ENCODE data around the gene RCE1.

The RCE1 gene

DNA sequence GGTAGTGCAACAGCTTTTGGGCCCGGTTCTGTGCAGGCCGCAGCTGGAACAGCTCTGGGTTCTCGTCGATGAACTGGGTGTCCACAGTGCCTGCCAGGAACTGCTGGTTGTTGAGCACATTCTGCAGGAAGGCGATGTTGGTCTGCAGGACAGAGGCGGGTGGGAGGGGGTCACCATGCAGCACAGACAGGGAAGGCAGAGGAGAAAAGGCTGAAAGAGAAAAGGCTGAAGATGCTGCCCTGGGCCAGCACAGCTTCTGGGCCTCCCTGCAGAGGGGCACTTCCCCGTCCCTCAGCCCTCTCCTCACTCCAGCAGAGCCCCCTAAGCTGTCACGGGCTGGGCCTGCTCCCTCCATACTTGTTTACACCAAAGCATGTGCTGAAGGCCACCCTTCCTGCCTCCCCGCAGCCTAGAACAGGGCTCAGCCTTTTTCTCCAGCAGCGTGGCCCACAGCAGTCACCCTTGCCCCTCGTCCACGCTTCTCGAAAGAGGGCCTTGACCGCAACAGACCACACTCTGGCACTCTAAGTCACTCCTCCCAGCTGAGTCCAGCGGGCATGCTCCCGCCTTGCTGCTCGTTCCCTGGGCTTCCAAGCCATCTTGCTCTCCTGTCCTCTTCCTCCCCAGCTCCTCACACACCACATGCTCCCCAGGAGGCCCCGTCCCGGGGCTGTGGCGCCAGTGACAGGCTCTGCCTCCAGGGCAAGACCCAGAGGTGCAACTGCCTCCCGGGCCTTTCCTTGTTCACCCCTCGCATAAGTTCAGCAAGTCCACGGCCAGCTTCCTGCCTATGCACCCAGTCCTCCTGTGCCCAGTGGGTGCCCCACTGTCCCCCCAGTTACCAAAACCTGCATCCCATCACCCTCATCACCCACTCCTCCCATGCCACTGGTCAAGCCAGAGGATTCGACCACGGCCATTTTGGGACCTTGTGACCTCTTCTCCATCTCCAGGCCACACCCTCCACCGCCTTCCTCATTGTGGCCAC is 10.3 kb downstream of the RCE1 start:
- no peaks in the 10 kb centered on the region for H3K9me3 ChIP-seq (ENCODE audit: insufficient read depth, low read length)
- no peak for DNase-seq (ENCODE audit: low read depth, low spot score)
- TF ChIP-seq YY1 (IDR thresholded peaks at IDR 0.05; ENCODE audit: insufficient read depth, insufficient read length) (no peak), SUZ12 (IDR thresholded peaks at IDR 0.05; ENCODE audit: extremely low read depth, insufficient read depth, insufficient read length) (no peak), ZNF274 (IDR thresholded peaks at IDR 0.05; ENCODE audit: low read depth, low read length) (no peak)
- H3K4me1 ChIP-seq (ENCODE audit: insufficient read depth, insufficient read length): peaks cover 18% of the 10 kb centered on the region
- H3K9ac ChIP-seq (ENCODE audit: insufficient read length, low read depth): peak overlapping the region; percentile 37
- no peaks in the 10 kb centered on the region for H3K27me3 ChIP-seq (ENCODE audit: insufficient read depth, insufficient read length)
- no peak overlapping the region for H3K4me3 ChIP-seq (ENCODE audit: insufficient read length, low read depth)
- peaks cover 34% of the 10 kb centered on the region for H3K36me3 ChIP-seq (ENCODE audit: insufficient read depth, insufficient read length, low read length)

DNA sequence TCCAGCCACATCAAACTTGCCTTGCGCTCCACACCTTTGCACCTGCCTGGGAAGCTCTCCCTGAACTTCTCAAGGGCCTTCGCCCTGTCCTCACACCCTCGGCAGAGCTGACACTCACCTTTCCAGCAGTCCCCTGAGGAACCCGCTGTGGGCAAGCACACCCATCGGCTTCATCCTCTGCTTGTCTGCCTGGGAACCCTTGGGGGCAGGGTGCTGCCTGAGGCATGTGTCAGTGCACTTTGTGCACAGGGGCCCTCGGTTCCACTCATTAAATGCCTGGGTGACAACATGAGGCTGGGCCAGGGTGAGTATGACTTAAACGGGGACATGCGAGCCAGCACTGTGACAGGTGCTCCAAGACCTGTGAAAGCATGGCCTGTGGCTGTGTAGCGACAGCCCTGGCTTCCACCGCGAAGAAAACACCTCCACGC is 11.0 kb downstream of the RCE1 start:
- Histone ChIP-seq H3K4me1 (ENCODE audit: insufficient read depth, insufficient read length) (peaks cover 19% of the 10 kb centered on the region), H3K27me3 (ENCODE audit: insufficient read depth, insufficient read length) (no peaks in the 10 kb centered on the region), H3K9ac (ENCODE audit: insufficient read length, low read depth) (no peak overlapping the region), H3K4me3 (ENCODE audit: insufficient read length, low read depth) (no peak overlapping the region), H3K9me3 (ENCODE audit: insufficient read depth, low read length) (no peaks in the 10 kb centered on the region), H3K36me3 (ENCODE audit: insufficient read depth, insufficient read length, low read length) (peaks cover 34% of the 10 kb centered on the region)
- no peak for DNase-seq (ENCODE audit: low read depth, low spot score)
- TF ChIP-seq ZNF274 (IDR thresholded peaks at IDR 0.05; ENCODE audit: low read depth, low read length): no peak
- TF ChIP-seq YY1 (IDR thresholded peaks at IDR 0.05; ENCODE audit: insufficient read depth, insufficient read length): no peak
- TF ChIP-seq SUZ12 (IDR thresholded peaks at IDR 0.05; ENCODE audit: extremely low read depth, insufficient read depth, insufficient read length): no peak

DNA sequence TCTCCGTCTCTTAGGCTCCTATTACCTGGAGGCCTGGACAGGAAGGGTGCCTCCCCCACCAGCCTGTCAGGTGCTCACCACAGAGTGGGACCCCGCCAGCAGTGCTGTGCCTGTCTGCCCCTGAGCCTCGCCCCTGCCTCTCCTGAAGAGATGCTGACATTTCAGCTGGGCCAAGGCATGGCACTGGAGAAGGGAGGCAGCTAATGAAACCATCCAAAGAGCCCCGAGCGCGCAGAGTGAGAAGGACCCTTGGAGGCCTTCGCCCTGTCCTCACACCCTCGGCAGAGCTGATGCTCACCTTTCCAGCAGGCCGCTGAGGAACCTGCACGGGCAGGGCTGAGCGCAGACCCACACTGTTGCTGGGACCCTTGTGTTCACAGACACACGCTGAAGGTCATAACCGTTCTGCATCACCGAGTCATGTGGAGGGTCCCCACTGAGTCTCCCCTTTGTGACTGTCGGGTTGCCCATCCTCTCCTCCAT is 11.5 kb downstream of the RCE1 start:
- TF ChIP-seq ZNF274 (IDR thresholded peaks at IDR 0.05; ENCODE audit: low read depth, low read length) (no peak), SUZ12 (IDR thresholded peaks at IDR 0.05; ENCODE audit: extremely low read depth, insufficient read depth, insufficient read length) (no peak), YY1 (IDR thresholded peaks at IDR 0.05; ENCODE audit: insufficient read depth, insufficient read length) (no peak)
- Histone ChIP-seq H3K4me1 (ENCODE audit: insufficient read depth, insufficient read length) (peaks cover 22% of the 10 kb centered on the region), H3K36me3 (ENCODE audit: insufficient read depth, insufficient read length, low read length) (peaks cover 34% of the 10 kb centered on the region), H3K4me3 (ENCODE audit: insufficient read length, low read depth) (no peak overlapping the region), H3K9me3 (ENCODE audit: insufficient read depth, low read length) (no peaks in the 10 kb centered on the region), H3K9ac (ENCODE audit: insufficient read length, low read depth) (no peak overlapping the region), H3K27me3 (ENCODE audit: insufficient read depth, insufficient read length) (no peaks in the 10 kb centered on the region)
- no peak for DNase-seq (ENCODE audit: low read depth, low spot score)

DNA sequence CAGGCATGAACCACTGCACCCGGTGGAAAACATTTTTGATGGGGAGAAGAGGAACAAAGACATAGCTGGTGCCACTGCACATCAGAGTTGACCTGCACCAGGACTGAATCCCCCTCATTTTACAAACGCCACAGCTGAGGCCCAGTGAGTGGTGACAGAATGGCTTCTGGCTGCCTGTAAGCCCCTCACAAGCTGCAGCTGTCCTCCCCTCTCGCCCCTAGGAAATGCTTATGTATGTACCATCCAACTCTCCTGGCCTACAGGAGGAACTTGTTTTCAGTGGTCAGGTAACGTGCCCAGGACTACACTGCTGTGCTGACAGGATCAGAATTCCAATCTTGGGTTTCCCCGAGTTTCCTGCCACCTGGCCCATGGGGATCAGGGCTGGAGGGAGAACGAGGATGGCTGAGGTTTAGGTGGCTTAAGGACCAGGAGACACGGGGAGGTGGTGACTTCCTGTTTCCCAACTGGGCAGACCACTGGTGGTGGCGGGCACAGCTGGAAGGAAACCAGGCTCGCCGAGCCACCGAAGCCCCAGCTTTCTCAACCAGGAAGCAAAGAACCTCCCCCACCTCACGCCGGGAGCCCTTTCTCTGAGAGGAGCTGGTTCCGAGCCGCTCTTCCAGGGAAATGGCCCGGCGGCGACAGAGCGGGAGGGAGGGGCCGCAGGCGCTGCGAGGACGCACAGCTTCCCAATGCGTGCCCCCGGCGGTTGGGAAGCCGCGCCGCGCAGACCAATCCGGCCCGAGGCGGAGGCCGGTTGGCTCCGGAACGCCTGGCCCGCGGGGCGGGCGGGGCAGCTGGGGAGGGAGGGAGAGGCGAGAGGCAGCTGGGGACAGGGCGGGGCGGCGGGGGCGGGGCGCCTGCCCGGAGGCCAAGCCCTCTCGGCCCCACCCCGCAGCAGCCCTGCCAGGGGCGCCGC is 12.6 kb downstream of the RCE1 start:
- peak; percentile 95 for DNase-seq (ENCODE audit: low read depth, low spot score)
- peaks cover 34% of the 10 kb centered on the region for H3K36me3 ChIP-seq (ENCODE audit: insufficient read depth, insufficient read length, low read length)
- H3K9me3 ChIP-seq (ENCODE audit: insufficient read depth, low read length): no peaks in the 10 kb centered on the region
- H3K4me3 ChIP-seq (ENCODE audit: insufficient read length, low read depth): peak overlapping the region; percentile 85
- TF ChIP-seq ZNF274 (IDR thresholded peaks at IDR 0.05; ENCODE audit: low read depth, low read length) (no peak), SUZ12 (IDR thresholded peaks at IDR 0.05; ENCODE audit: extremely low read depth, insufficient read depth, insufficient read length) (no peak), YY1 (IDR thresholded peaks at IDR 0.05; ENCODE audit: insufficient read depth, insufficient read length) (no peak)
- no peaks in the 10 kb centered on the region for H3K27me3 ChIP-seq (ENCODE audit: insufficient read depth, insufficient read length)
- peak overlapping the region; percentile 93 for H3K9ac ChIP-seq (ENCODE audit: insufficient read length, low read depth)
- H3K4me1 ChIP-seq (ENCODE audit: insufficient read depth, insufficient read length): peaks cover 24% of the 10 kb centered on the region

DNA sequence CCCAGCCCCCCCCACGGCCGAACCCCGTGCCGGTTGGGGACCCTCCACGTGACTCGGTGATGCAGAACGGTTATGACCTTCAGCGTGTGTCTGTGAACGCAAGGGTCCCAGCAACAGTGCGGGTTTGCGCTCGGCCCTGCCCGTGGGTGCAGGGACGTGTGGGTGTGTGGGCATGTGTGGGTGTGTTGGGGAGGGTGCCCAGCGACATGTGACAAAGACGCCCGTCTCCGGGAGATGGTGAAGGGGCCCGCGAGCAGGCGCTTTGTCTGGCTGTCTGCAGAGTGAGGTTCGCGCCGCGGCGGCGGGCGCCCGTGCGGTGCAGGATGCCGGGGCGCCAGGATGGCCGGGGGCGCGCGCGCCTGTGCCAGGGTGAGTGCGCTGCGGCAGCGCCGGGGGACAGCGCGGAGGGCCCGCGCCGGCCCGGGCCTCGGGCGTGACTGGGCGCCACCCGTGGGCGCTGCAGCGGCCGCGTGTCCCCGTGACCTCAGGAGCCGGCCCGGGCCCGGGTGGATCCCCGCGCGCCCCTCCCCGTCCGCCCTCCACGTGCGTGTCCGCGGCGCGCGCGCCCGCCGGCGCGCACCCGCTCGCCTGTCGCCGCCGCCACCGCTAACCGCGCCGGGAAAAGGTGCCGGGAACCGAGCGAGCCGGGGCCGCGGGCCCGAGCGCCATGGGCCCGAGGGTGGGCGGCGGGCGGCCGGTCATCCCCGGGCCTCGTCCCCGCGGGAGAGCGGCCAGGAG is 13.4 kb downstream of the RCE1 start, which contains the start of gene LRFN4:
LRFN4 (plus strand) TSS at position 569 of the 738 bp plus-strand sequence. CDS start 681 bp downstream, outside the sequence.
- H3K9ac ChIP-seq (ENCODE audit: insufficient read length, low read depth): peak within 1 kb of the TSS; percentile 93
- no peak for TF ChIP-seq SUZ12 (IDR thresholded peaks at IDR 0.05; ENCODE audit: extremely low read depth, insufficient read depth, insufficient read length)
- TF ChIP-seq ZNF274 (IDR thresholded peaks at IDR 0.05; ENCODE audit: low read depth, low read length): no peak
- TF ChIP-seq YY1 (IDR thresholded peaks at IDR 0.05; ENCODE audit: insufficient read depth, insufficient read length): no peak
- H3K4me1 ChIP-seq (ENCODE audit: insufficient read depth, insufficient read length): peaks cover 25% of the 10 kb centered on the region
- H3K27me3 ChIP-seq (ENCODE audit: insufficient read depth, insufficient read length): no peaks in the 10 kb centered on the region
- peaks cover 38% of the 10 kb centered on the region for H3K36me3 ChIP-seq (ENCODE audit: insufficient read depth, insufficient read length, low read length)
- no peak for DNase-seq (ENCODE audit: low read depth, low spot score)
- no peaks in the 10 kb centered on the region for H3K9me3 ChIP-seq (ENCODE audit: insufficient read depth, low read length)
- peak within 1 kb of the TSS; percentile 85 for H3K4me3 ChIP-seq (ENCODE audit: insufficient read length, low read depth)

DNA sequence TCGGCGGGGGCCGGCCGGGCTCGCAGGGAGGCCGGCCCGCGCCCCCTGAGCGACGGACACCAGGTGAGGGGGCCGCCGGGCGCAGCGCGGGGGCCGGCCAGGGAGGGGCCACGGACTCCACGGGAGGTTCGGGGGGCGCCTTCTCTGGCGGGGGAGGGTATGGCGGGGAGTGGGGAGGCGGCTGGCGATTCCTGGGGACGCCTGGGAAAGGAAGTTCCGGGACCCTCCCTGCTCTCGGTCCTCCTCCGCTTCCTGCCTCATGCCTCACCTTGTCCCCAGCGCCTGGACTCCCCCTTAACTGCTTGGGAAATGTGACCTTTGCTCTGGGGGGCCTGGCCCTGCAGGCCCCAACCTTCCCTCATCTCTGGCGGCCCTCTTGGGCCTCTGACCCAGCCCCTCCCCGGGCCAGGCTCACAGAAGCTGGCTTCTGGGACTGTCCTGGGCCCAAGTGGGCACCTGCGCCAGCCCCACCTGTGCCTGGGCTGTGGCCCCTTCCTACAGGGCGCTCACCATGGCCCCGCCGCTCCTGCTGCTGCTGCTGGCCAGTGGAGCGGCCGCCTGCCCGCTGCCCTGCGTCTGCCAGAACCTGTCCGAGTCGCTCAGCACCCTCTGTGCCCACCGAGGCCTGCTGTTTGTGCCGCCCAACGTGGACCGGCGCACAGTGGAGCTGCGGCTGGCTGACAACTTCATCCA is 14.1 kb downstream of the RCE1 start:
- H3K9me3 ChIP-seq (ENCODE audit: insufficient read depth, low read length): no peaks in the 10 kb centered on the region
- H3K4me1 ChIP-seq (ENCODE audit: insufficient read depth, insufficient read length): peaks cover 25% of the 10 kb centered on the region
- H3K27me3 ChIP-seq (ENCODE audit: insufficient read depth, insufficient read length): no peaks in the 10 kb centered on the region
- TF ChIP-seq SUZ12 (IDR thresholded peaks at IDR 0.05; ENCODE audit: extremely low read depth, insufficient read depth, insufficient read length): no peak
- no peak for TF ChIP-seq ZNF274 (IDR thresholded peaks at IDR 0.05; ENCODE audit: low read depth, low read length)
- no peak for TF ChIP-seq YY1 (IDR thresholded peaks at IDR 0.05; ENCODE audit: insufficient read depth, insufficient read length)
- peak overlapping the region; percentile 92 for H3K9ac ChIP-seq (ENCODE audit: insufficient read length, low read depth)
- H3K36me3 ChIP-seq (ENCODE audit: insufficient read depth, insufficient read length, low read length): peaks cover 45% of the 10 kb centered on the region
- no peak for DNase-seq (ENCODE audit: low read depth, low spot score)
- peak overlapping the region; percentile 85 for H3K4me3 ChIP-seq (ENCODE audit: insufficient read length, low read depth)
